Sigmoid colon (tissue), 7 donors: ENCODE measurements around the gene SNTG2. TPM values are rescaled to one million over a fixed set of nuclear protein-coding genes. Genes with fewer than 3 reads are reported as not detected.

Experiments used
- DNase-seq: peaks from one replicate; pipeline ENCODE4 v3.0.0-alpha.2; 2019
- H3K27ac ChIP-seq, 4 donors: fragments of 200-600 bp; sonication (generic); one replicate each; pipeline ENCODE4 v1.5.1; 2016 to 2019; ENCODE audit warnings: mild to moderate bottlenecking in 1 of 4
- H3K27me3 ChIP-seq, 3 donors: fragments of 200-600 bp; sonication (generic); one replicate each; pipeline ENCODE4 v1.5.1; 2019; ENCODE audit warnings: mild to moderate bottlenecking in 1 of 3
- H3K36me3 ChIP-seq, 4 donors: fragments of 200-600 bp; sonication (generic); one replicate each; pipeline ENCODE4 v1.5.1; 2016 to 2019
- H3K4me1 ChIP-seq, 4 donors: fragments of 200-600 bp; sonication (generic); one replicate each; pipeline ENCODE4 v1.5.1; 2017 to 2019
- H3K4me3 ChIP-seq, 4 donors: fragments of 200-600 bp; sonication (generic); one replicate each; pipeline ENCODE4 v1.5.1; 2017 to 2019; ENCODE audit warnings: mild to moderate bottlenecking in 2 of 4, moderate library complexity in 1 of 4
- H3K9me3 ChIP-seq, 4 donors: fragments of 200-600 bp in 3 of 4; sonication (generic) in 3 of 4; one replicate each; pipeline versions ENCODE4 v1.5.1 to v1.6.1; 2013 to 2019
- CTCF ChIP-seq, 4 experiments: fragments of 450-650 bp in 3 of 4; fragments of 200-600 bp in 1 of 4; IDR thresholded peaks; one replicate each; pipeline ENCODE4 v1.5.1; 2016 to 2019; ENCODE audit warnings: antibody characterized with exemption in 4 of 4, mild to moderate bottlenecking in 3 of 4, moderate library complexity in 2 of 4
- EP300 ChIP-seq, 4 donors: sonication (generic); formaldehyde crosslinking; IDR thresholded peaks; one replicate each; pipeline ENCODE4 v1.6.1; 2017; ENCODE audit warnings: antibody characterized with exemption in 4 of 4
- POLR2A ChIP-seq, 2 donors: fragments of 450-650 bp; IDR thresholded peaks; one replicate each; pipeline ENCODE4 v1.6.1; 2016; ENCODE audit warnings: antibody characterized with exemption in 2 of 2, mild to moderate bottlenecking in 2 of 2, moderate library complexity in 2 of 2
- POLR2AphosphoS5 ChIP-seq, 4 donors: sonication (generic); formaldehyde crosslinking; IDR thresholded peaks; one replicate each; pipeline ENCODE4 v1.6.1; 2017; ENCODE audit warnings: antibody characterized with exemption in 4 of 4
- WGBS, 2 donors: extraction: QIAGEN DNeasy Blood & Tissue Kit; methylation state at CpG; one replicate each; pipeline ENCODE4 v1.1.7; 2013; 5-methylcytosine and 5-hydroxymethylcytosine counted together
- intact Hi-C: fragments of 100-400 bp; cut with DNase I; formaldehyde crosslinking; loops from one replicate; pipeline ENCODE4 v1.15.1; 2023
- polyA plus RNA-seq, 3 donors: library from polyadenylated mRNA; stranded (reverse); fragments of 200-250 nt; gene quantifications; one replicate each; pipeline ENCODE4 v1.2.3, GENCODE V29; 2013
- total RNA-seq, 4 donors: library from RNA; depleted of rRNA; stranded (reverse); fragments of >200 nt; gene quantifications; one replicate each; pipeline ENCODE4 v1.1.0, GENCODE V29; 2016
- donor health status: healthy with polysubstance abuse.
- donor health status: Bipolar disorder and iron deficiency.
- donor health status: healthy.

The SNTG2 gene
- total and polyA plus RNA-seq, 7 donors, result 0.60 to 5.2 (median 1.9) TPM; not detected in 1

GRCh38 chr2:920999-921398 lies 29.6 kb upstream of the SNTG2 start:
- intact Hi-C loops, result no loop called here
- peaks cover 0 to 2% (median 0%) of the 10 kb centered on the region in 3 donors for H3K27me3 ChIP-seq
- WGBS, 2 donors, result 83 to 93% methylated on average over 13 of the region's 13 CpGs
- no peaks in the 10 kb centered on the region for H3K9me3 ChIP-seq
- TF ChIP-seq CTCF (IDR thresholded peaks at IDR 0.05) (no peak), EP300 (IDR thresholded peaks at IDR 0.05) (no peak), POLR2A (IDR thresholded peaks at IDR 0.05) (no peak)
- H3K4me1 ChIP-seq, result no peaks in the 10 kb centered on the region
- H3K4me3 ChIP-seq, result no peak overlapping the region
- no peaks in the 10 kb centered on the region for H3K36me3 ChIP-seq
- H3K27ac ChIP-seq, result no peak overlapping the region
- no peak for DNase-seq

- TF ChIP-seq POLR2AphosphoS5 (IDR thresholded peaks at IDR 0.05) (no peak), POLR2A (IDR thresholded peaks at IDR 0.05) (no peak), EP300 (IDR thresholded peaks at IDR 0.05) (no peak), CTCF (IDR thresholded peaks at IDR 0.05) (no peak)
These were observed 28.5 kb upstream of the SNTG2 start for GRCh38 chr2:922185-922584.

GRCh38 chr2:923832-924601 lies 26.6 kb upstream of the SNTG2 start:
- H3K27me3 ChIP-seq, result peaks cover 0 to 2% (median 0%) of the 10 kb centered on the region in 3 donors
- TF ChIP-seq EP300 (IDR thresholded peaks at IDR 0.05), result no peak
- no peak for TF ChIP-seq POLR2AphosphoS5 (IDR thresholded peaks at IDR 0.05)
- no peak for TF ChIP-seq CTCF (IDR thresholded peaks at IDR 0.05)
- TF ChIP-seq POLR2A (IDR thresholded peaks at IDR 0.05), result no peak
- no peak overlapping the region for H3K27ac ChIP-seq
- intact Hi-C loops, result no loop called here
- no peaks in the 10 kb centered on the region for H3K9me3 ChIP-seq
- H3K4me1 ChIP-seq, result no peaks in the 10 kb centered on the region
- WGBS, 2 donors, result 73% methylated on average over 8 of the region's 8 CpGs
- H3K36me3 ChIP-seq, result no peaks in the 10 kb centered on the region
- DNase-seq, result no peak
- H3K4me3 ChIP-seq, result no peak overlapping the region

More at GRCh38 chr2:922185-922584, 28.5 kb upstream of the SNTG2 start:
- Histone ChIP-seq H3K36me3 (no peaks in the 10 kb centered on the region), H3K4me1 (no peaks in the 10 kb centered on the region), H3K4me3 (no peak overlapping the region), H3K27ac (no peak overlapping the region), H3K9me3 (no peaks in the 10 kb centered on the region), H3K27me3 (peaks cover 0 to 2% (median 0%) of the 10 kb centered on the region in 3 donors)
- no peak for DNase-seq
- 86 to 90% methylated on average over 10 of the region's 10 CpGs for WGBS, 2 donors
- intact Hi-C loops, result no loop called here

GRCh38 chr2:924701-925100 lies 25.9 kb upstream of the SNTG2 start:
- Histone ChIP-seq H3K36me3 (no peaks in the 10 kb centered on the region), H3K4me1 (no peaks in the 10 kb centered on the region), H3K27ac (no peak overlapping the region), H3K9me3 (no peaks in the 10 kb centered on the region), H3K4me3 (no peak overlapping the region), H3K27me3 (peaks cover 0 to 2% (median 0%) of the 10 kb centered on the region in 3 donors)
- intact Hi-C loops, result no loop called here
- DNase-seq, result no peak
- TF ChIP-seq POLR2A (IDR thresholded peaks at IDR 0.05) (no peak), CTCF (IDR thresholded peaks at IDR 0.05) (no peak), EP300 (IDR thresholded peaks at IDR 0.05) (no peak), POLR2AphosphoS5 (IDR thresholded peaks at IDR 0.05) (no peak)
- 62 to 66% methylated on average over 5 of the region's 5 CpGs for WGBS, 2 donors
